GM21526 (cell line): Measurements from ENCODE around the gene FBP2.

Source experiments
- ATAC-seq: cut with Tn5 transposase; IDR thresholded peaks from one replicate; pipeline ENCODE4 v1.9.1; 2021; ENCODE audit warnings: moderate library complexity; ENCODE audit not compliant: unreplicated experiment, low FRiP score

FBP2 gene

GRCh38 chr9:94593459-94594345 lies at the start of gene FBP2:
FBP2 (minus strand) TSS chr9:94593824; CDS start chr9:94593726, 98 bp downstream.
- ATAC-seq = no peak

GRCh38 chr9:94643176-94643575 lies 49.6 kb upstream of the FBP2 start:
- no peak for ATAC-seq

GRCh38 chr9:94642501-94642900 lies 48.9 kb upstream of the FBP2 start:
- no peak for ATAC-seq

GRCh38 chr9:94639999-94640376 lies 46.4 kb upstream of the FBP2 start:
- ATAC-seq = no peak

- ATAC-seq = no peak
These were observed 45.7 kb upstream of the FBP2 start, which contains the start of gene FBP1 for GRCh38 chr9:94639061-94639998. FBP1 (minus strand) TSS chr9:94639518; CDS start chr9:94639310, 208 bp downstream.

GRCh38 chr9:94638335-94639060 lies 44.9 kb upstream of the FBP2 start:
- ATAC-seq = no peak

GRCh38 chr9:94632737-94633136 lies 39.1 kb upstream of the FBP2 start:
- no peak for ATAC-seq

GRCh38 chr9:94631599-94631998 lies 38.0 kb upstream of the FBP2 start:
- ATAC-seq = no peak

GRCh38 chr9:94630833-94631232 lies 37.2 kb upstream of the FBP2 start:
- no peak for ATAC-seq

GRCh38 chr9:94630281-94630680 lies 36.7 kb upstream of the FBP2 start:
- ATAC-seq = no peak

- no peak for ATAC-seq
These were observed 33.7 kb upstream of the FBP2 start for GRCh38 chr9:94627287-94627686.

- no peak for ATAC-seq
These were observed 32.2 kb upstream of the FBP2 start for GRCh38 chr9:94625835-94626234.

GRCh38 chr9:94624629-94625028 lies 31.0 kb upstream of the FBP2 start:
- ATAC-seq = no peak

GRCh38 chr9:94623253-94623652 lies 29.6 kb upstream of the FBP2 start:
- ATAC-seq = no peak

- no peak for ATAC-seq
These were observed 28.6 kb upstream of the FBP2 start for GRCh38 chr9:94622087-94622800.

- no peak for ATAC-seq
These were observed 25.4 kb upstream of the FBP2 start for GRCh38 chr9:94619026-94619425.

- no peak for ATAC-seq
These were observed 19.4 kb upstream of the FBP2 start for GRCh38 chr9:94613003-94613402.

GRCh38 chr9:94612071-94612470 lies 18.4 kb upstream of the FBP2 start:
- ATAC-seq = no peak

GRCh38 chr9:94611638-94612068 lies 18.0 kb upstream of the FBP2 start:
- ATAC-seq = no peak

GRCh38 chr9:94610181-94610606 lies 16.6 kb upstream of the FBP2 start:
- no peak for ATAC-seq
